Right lobe of liver (tissue), 6 donors: ENCODE measurements around the gene PSMA5. TPM values are rescaled to one million over a fixed set of nuclear protein-coding genes. Genes with fewer than 3 reads are reported as not detected.

Experiments used
- ATAC-seq, 4 donors: fragments of 200-7000 bp; cut with Tn5 transposase; one replicate each; pipeline ENCODE4 v1.9.1; 2020; ENCODE audit warnings: mild to moderate bottlenecking in 4 of 4, moderate library complexity in 4 of 4
- DNase-seq, 3 donors: peaks; one replicate each; pipeline ENCODE4 v3.0.0-alpha.2; 2020
- H3K27ac ChIP-seq, 3 donors: fragments of 200-600 bp; one replicate each; pipeline ENCODE4 v1.8.0; 2022
- H3K27me3 ChIP-seq, 2 donors: fragments of 200-600 bp; one replicate each; pipeline ENCODE4 v1.8.0; 2022
- H3K36me3 ChIP-seq, 4 donors: fragments of 200-600 bp; sonication (generic) in 1 of 4; one replicate each; pipeline versions ENCODE4 v1.5.1 to v1.8.0; 2017 to 2022; ENCODE audit warnings: control low read depth in 1 of 4
- H3K4me1 ChIP-seq, 4 donors: fragments of 200-600 bp; sonication (generic) in 1 of 4; one replicate each; pipeline versions ENCODE4 v1.5.1 to v1.8.0; 2017 to 2022; ENCODE audit warnings: control low read depth in 1 of 4
- H3K4me3 ChIP-seq, 3 donors: fragments of 200-600 bp; one replicate each; pipeline ENCODE4 v1.8.0; 2022
- H3K9me3 ChIP-seq, 4 donors: fragments of 200-600 bp; sonication (generic) in 1 of 4; one replicate each; pipeline versions ENCODE4 v1.5.1 to v1.8.0; 2017 to 2022; ENCODE audit warnings: control low read depth in 1 of 4
- POLR2A ChIP-seq: fragments of 450-650 bp; IDR thresholded peaks from one replicate; pipeline ENCODE4 v1.6.1; 2017; ENCODE audit warnings: antibody characterized with exemption, mild to moderate bottlenecking
- WGBS: methylation state at CpG from one replicate; pipeline ENCODE4 v1.1.6; 2018; ENCODE audit warnings: low coverage, low lambda C conversion rate; ENCODE audit not compliant: insufficient coverage; ENCODE audit errors: missing lambda C conversion rate; 5-methylcytosine and 5-hydroxymethylcytosine counted together
- intact Hi-C, 2 donors: fragments of 100-400 bp; cut with DNase I; formaldehyde crosslinking; loops; one replicate each; pipeline versions ENCODE4 v1.11.2 to v1.14.1; 2022
- total RNA-seq, 6 experiments: library from RNA; depleted of rRNA in 2 of 6; stranded (reverse); fragments of >200 nt in 2 of 6; fragmentation: NEBNext Ultra II Directional in 3 of 6; extraction: Animal tissue kit (Norgen Biotek cat#: 25700) in 3 of 6; gene quantifications; one replicate each; pipeline versions ENCODE4 v1.1.0 to v1.2.4, GENCODE V29; 2016 to 2023
- TF ChIP-seq, protein P1 (sequence below), 4 donors: fragments of 200-600 bp in 3 of 4; fragments of 450-650 bp in 1 of 4; IDR thresholded peaks; one replicate each; pipeline versions ENCODE4 v1.5.1 to v1.8.0; 2016 to 2022; ENCODE audit warnings: antibody characterized with exemption in 4 of 4, mild to moderate bottlenecking in 2 of 4
- donor health status: DM: no; HTN: yes; CAD: no.
- donor health status: DM: no; HTN: no; CAD: no.
- donor health status: DM: no; HTN: no; CAD: no.
- donor health status: DM: no; HTN: yes; CAD: no.
- donor health status: DM: no; HTN: yes; CAD: no.

PSMA5 gene
- total RNA-seq, 6 experiments from 2014 or later, result 38.8 to 83.5 (median 61.1) TPM

DNA sequence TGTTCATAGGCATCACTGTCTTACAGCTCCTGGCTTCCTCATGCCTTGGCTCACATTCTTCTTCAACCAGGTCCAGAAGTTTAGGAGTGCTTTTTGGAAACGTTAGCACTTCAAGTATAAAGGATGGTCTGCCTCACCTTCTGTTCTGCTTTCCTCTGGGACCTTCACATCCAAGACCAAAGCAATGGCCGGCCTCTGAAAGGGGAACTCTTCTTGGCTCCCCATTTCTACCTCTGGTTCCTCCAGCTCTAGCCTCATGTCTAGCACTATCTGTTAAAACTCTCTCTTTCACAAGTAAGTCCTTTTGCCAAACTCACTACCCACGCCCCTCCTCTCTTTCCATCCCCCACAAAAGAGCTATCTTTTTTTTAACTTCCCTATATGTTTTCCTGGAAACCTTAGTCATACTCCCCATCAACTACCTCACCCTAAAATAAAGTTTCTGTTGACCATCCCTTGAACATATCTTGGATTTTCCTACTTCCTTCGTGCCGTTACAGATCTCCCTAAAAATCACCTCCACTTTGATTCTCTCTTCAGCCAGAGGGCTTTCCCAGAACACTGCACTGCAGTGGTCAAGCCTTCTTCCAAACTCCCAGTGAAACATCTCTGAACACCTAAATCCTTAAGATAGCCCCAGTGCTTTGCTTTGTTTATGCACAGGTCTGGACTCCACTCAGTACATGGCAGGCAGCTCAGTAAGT lies 36.5 kb downstream of the PSMA5 start:
- TF ChIP-seq POLR2A, result no peak
- TF ChIP-seq, protein P1, sequence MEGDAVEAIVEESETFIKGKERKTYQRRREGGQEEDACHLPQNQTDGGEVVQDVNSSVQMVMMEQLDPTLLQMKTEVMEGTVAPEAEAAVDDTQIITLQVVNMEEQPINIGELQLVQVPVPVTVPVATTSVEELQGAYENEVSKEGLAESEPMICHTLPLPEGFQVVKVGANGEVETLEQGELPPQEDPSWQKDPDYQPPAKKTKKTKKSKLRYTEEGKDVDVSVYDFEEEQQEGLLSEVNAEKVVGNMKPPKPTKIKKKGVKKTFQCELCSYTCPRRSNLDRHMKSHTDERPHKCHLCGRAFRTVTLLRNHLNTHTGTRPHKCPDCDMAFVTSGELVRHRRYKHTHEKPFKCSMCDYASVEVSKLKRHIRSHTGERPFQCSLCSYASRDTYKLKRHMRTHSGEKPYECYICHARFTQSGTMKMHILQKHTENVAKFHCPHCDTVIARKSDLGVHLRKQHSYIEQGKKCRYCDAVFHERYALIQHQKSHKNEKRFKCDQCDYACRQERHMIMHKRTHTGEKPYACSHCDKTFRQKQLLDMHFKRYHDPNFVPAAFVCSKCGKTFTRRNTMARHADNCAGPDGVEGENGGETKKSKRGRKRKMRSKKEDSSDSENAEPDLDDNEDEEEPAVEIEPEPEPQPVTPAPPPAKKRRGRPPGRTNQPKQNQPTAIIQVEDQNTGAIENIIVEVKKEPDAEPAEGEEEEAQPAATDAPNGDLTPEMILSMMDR (IDR thresholded peaks at IDR 0.05), result no peak
- Histone ChIP-seq H3K27me3 (no peaks in the 10 kb centered on the region), H3K4me1 (peaks cover 0 to 30% (median 3%) of the 10 kb centered on the region in 4 donors), H3K9me3 (no peaks in the 10 kb centered on the region), H3K27ac (no peak overlapping the region), H3K36me3 (no peaks in the 10 kb centered on the region), H3K4me3 (no peak overlapping the region)
- DNase-seq, result no peak
- intact Hi-C loops, result no loop called here
- WGBS, result 62% methylated on average over 5 of the region's 5 CpGs
- ATAC-seq, result no peak

DNA sequence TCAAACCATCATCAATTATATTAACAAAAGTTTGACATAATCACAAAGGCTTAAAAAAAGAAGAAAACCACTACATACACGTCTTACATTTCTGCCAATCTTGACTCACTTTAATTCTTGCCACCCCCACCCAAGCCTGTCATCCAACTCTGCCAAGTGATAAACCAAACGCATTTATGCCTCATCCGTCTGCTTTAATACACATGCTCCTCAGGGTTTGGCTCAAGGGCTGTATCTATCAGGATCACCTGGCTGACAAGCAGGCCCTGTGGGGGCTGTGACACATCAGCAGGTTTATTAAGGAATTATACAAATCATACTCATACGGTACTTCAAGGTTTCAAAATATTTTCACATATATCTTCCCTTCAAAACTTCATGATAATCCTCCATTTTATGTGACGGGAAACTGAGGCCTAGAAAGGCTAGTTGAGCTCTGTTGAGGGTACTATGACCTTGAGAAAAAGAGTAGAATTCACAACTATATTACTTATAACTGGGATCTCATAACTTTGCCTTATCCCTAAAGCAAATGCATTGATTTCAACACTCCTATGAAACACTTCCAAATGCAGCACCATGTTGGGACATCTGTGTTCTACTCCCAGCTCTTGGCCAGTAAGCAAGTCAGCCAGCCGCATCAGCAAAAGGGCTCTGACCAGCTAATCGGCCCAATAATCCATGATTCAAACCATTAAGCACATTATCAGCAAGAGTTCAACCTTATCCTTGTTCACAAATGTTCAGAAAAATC lies 37.2 kb downstream of the PSMA5 start:
- DNase-seq, result no peak
- H3K4me3 ChIP-seq, result no peak overlapping the region
- H3K4me1 ChIP-seq, result peaks cover 0 to 30% (median 3%) of the 10 kb centered on the region in 4 donors
- no peaks in the 10 kb centered on the region for H3K36me3 ChIP-seq
- intact Hi-C loops, result no loop called here
- H3K9me3 ChIP-seq, result no peaks in the 10 kb centered on the region
- 54% methylated on average over 7 of the region's 7 CpGs for WGBS
- H3K27me3 ChIP-seq, result no peaks in the 10 kb centered on the region
- TF ChIP-seq POLR2A, result no peak
- TF ChIP-seq, protein P1 (IDR thresholded peaks at IDR 0.05), result no peak
- ATAC-seq, result no peak
- H3K27ac ChIP-seq, result no peak overlapping the region

DNA sequence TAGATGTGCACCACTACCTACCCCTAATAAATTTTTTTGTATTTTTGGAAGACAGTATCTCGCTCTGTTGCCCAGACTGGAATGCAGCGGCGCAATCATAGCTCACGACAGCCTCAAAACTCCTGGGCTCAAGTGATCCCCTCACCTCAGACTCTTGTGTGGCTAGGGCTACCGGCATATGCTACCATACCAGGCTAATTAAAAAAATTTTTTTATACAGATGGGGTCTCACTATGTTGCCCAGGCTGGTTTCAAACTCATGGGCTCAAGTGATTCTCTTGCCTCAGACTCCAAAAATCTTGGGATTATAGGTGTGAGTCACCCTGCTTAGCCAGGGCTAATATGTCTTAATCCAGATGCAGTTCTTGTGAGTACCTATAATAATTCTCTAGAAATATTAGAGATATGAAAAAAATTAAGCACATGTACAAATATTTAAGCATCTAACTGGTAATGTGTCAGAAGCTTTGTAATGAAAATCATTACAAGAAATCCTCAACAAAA lies 38.0 kb downstream of the PSMA5 start:
- H3K4me1 ChIP-seq, result peaks cover 0 to 23% (median 2%) of the 10 kb centered on the region in 4 donors
- H3K9me3 ChIP-seq, result no peaks in the 10 kb centered on the region
- intact Hi-C loops, result no loop called here
- no peaks in the 10 kb centered on the region for H3K27me3 ChIP-seq
- DNase-seq, result no peak
- ATAC-seq, result no peak
- TF ChIP-seq, protein P1 (IDR thresholded peaks at IDR 0.05), result no peak
- TF ChIP-seq POLR2A, result no peak
- no peak overlapping the region for H3K4me3 ChIP-seq
- no peak overlapping the region for H3K27ac ChIP-seq
- 100% methylated on average over 5 of the region's 5 CpGs for WGBS
- H3K36me3 ChIP-seq, result no peaks in the 10 kb centered on the region

DNA sequence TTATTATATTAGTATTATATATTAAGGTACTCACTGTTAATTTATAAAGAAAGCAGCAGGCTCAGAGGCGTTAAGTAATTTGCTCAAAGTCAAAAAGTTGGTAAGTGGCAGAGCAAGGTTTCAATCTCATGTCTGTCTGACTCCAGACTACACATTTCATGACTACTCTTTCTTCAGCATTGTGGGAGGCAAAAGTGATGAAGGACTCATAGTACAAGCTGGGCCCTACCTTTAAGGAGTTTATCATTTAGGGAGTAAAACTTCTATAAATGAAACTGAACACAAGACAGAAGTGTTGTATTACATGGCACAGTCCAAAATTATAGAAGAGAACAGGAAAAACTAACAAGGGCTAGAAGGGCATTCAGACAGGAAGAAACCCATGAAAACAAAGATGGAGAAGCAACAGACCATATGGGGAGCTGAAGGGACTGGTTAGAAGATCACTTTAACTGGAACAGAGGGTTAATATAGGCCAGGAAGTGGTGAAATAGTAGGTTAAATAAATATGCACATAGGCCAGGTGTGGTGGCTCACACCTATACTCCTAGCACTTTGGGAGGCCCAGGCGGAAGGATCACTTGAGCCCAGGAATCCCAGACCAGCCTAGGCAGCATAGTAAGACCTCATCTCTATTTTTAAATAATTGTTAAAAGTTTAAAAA lies 40.1 kb downstream of the PSMA5 start:
- H3K36me3 ChIP-seq, result no peaks in the 10 kb centered on the region
- no peaks in the 10 kb centered on the region for H3K9me3 ChIP-seq
- H3K27ac ChIP-seq, result no peak overlapping the region
- DNase-seq (no peak), ATAC-seq (no peak)
- TF ChIP-seq POLR2A, result no peak
- TF ChIP-seq, protein P1 (IDR thresholded peaks at IDR 0.05), result no peak
- peaks cover 0 to 5% (median 0%) of the 10 kb centered on the region in 4 donors for H3K4me1 ChIP-seq
- 92% methylated on average over 2 of the region's 2 CpGs for WGBS
- intact Hi-C loops, result no loop called here
- H3K4me3 ChIP-seq, result no peak overlapping the region
- no peaks in the 10 kb centered on the region for H3K27me3 ChIP-seq
